ENCODE data around the gene OSGEP.
A peak's percentile ranks its signal among the peaks of the same experiment; 100 is the strongest.

The OSGEP gene

GRCh38 chr14:20412876-20413743 is 41.5 kb downstream of the OSGEP start, which contains the start of gene TEP1:
TSS of gene TEP1 (minus strand) at chr14:20413501. CDS start at chr14:20408439, 5,062 bp downstream.
- TF ChIP-seq, protein P1, sequence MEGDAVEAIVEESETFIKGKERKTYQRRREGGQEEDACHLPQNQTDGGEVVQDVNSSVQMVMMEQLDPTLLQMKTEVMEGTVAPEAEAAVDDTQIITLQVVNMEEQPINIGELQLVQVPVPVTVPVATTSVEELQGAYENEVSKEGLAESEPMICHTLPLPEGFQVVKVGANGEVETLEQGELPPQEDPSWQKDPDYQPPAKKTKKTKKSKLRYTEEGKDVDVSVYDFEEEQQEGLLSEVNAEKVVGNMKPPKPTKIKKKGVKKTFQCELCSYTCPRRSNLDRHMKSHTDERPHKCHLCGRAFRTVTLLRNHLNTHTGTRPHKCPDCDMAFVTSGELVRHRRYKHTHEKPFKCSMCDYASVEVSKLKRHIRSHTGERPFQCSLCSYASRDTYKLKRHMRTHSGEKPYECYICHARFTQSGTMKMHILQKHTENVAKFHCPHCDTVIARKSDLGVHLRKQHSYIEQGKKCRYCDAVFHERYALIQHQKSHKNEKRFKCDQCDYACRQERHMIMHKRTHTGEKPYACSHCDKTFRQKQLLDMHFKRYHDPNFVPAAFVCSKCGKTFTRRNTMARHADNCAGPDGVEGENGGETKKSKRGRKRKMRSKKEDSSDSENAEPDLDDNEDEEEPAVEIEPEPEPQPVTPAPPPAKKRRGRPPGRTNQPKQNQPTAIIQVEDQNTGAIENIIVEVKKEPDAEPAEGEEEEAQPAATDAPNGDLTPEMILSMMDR (IDR thresholded peaks at IDR 0.05; ENCODE audit: insufficient read depth, low read length, poor library complexity, severe bottlenecking), result no peak
- H3K4me3 ChIP-seq (replicated peaks; ENCODE audit: low read depth, low read length), result peak within 1 kb of the TSS; percentile 90
- peak; percentile 83 for DNase-seq (ENCODE audit: extremely low read depth, insufficient read length)
- no peaks in the 10 kb centered on the region for H3K27me3 ChIP-seq (replicated peaks; ENCODE audit: control insufficient read depth, insufficient read depth, low read length)
- H3K36me3 ChIP-seq (ENCODE audit: control insufficient read depth, insufficient read depth, low read length), result peaks cover 2% of the 10 kb centered on the region; the same call in 1 of the 2 replicates

DNA sequence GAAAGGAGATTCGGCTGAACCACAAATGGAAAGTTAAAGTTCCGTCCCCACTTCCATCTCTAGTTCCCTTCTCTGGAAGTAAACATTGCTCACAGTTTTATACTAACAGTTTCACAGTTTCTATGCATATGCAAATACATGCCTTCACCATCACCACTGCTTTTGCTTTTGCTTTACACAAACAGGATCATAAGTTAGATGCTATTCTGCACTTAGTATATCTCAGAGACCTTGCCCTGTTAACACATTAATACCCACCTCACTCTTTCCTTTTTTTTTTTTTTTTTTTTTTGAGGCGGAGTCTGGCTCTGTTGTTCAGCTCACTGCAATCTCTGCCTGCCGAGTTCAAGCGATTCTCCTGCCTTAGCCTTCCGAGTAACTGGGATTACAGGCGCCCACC is 42.2 kb downstream of the OSGEP start:
- TF ChIP-seq, protein P1 (IDR thresholded peaks at IDR 0.05; ENCODE audit: insufficient read depth, low read length, poor library complexity, severe bottlenecking), result no peak
- DNase-seq (ENCODE audit: extremely low read depth, insufficient read length), result peak; percentile 27
- Histone ChIP-seq H3K36me3 (ENCODE audit: control insufficient read depth, insufficient read depth, low read length) (peaks cover 8% of the 10 kb centered on the region), H3K27me3 (replicated peaks; ENCODE audit: control insufficient read depth, insufficient read depth, low read length) (no peaks in the 10 kb centered on the region), H3K4me3 (replicated peaks; ENCODE audit: low read depth, low read length) (peak overlapping the region; percentile 90)

GRCh38 chr14:20409226-20409625 is 45.4 kb downstream of the OSGEP start:
- Histone ChIP-seq H3K36me3 (ENCODE audit: control insufficient read depth, insufficient read depth, low read length) (peaks cover 18% of the 10 kb centered on the region), H3K4me3 (replicated peaks; ENCODE audit: low read depth, low read length) (no peak overlapping the region), H3K27me3 (replicated peaks; ENCODE audit: control insufficient read depth, insufficient read depth, low read length) (no peaks in the 10 kb centered on the region)
- TF ChIP-seq, protein P1 (IDR thresholded peaks at IDR 0.05; ENCODE audit: insufficient read depth, low read length, poor library complexity, severe bottlenecking), result no peak
- DNase-seq (ENCODE audit: extremely low read depth, insufficient read length), result no peak

DNA sequence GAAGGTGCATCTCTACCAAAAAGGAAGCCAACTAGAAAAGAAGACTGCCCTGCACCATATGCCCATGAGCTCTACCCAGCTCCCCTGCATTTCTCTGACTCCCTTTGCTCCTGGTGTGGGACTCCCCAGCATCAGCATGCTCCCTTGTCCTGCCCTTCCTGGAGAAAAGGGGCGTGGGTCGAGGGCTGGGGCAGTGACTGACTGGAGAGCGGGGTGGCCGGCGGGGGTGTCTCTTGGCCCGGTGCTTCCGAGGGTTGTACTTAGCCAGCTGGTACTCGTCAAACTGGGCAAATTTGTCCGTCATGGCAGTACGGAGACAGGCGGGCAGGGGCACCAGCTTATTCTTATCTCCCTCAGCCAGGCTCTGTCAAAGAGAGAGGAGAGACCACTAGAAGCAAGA is 51.1 kb downstream of the OSGEP start:
- DNase-seq (ENCODE audit: extremely low read depth, insufficient read length), result no peak
- Histone ChIP-seq H3K36me3 (ENCODE audit: control insufficient read depth, insufficient read depth, low read length) (peaks cover 34% of the 10 kb centered on the region), H3K27me3 (replicated peaks; ENCODE audit: control insufficient read depth, insufficient read depth, low read length) (no peaks in the 10 kb centered on the region), H3K4me3 (replicated peaks; ENCODE audit: low read depth, low read length) (no peak overlapping the region)
- TF ChIP-seq, protein P1 (IDR thresholded peaks at IDR 0.05; ENCODE audit: insufficient read depth, low read length, poor library complexity, severe bottlenecking), result no peak

DNA sequence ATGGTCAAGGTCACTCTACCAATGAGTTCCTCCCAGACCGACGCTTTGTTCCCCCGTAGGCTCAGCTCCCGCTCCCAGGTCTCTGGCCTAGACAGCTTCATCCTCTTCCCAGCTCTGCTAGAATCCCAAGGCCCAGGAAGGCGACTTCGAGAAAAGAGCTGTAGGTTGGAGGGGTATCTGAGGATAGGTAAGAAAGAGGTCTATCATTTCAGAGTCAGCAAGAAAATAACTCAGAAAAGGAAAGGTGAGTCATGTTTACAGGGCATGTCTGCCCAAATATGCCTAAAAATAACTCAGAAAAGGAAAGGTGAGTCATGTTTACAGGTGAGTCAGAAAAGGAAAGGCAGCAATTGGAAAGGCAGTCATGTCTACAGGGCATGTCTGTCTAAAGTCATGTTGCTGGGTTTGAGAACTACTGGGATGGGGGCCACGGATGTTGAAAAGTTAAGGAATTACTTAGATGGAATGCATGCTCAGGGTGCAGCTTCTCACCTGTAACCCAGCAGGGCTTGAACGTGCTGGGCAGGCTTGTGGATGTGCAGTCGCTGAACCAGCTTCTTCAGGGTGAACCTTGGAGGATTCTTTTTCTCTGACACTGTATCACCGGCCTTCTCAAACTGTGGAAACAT is 53.5 kb downstream of the OSGEP start:
- TF ChIP-seq, protein P1 (IDR thresholded peaks at IDR 0.05; ENCODE audit: insufficient read depth, low read length, poor library complexity, severe bottlenecking), result no peak
- Histone ChIP-seq H3K36me3 (ENCODE audit: control insufficient read depth, insufficient read depth, low read length) (peaks cover 28% of the 10 kb centered on the region), H3K4me3 (replicated peaks; ENCODE audit: low read depth, low read length) (no peak overlapping the region), H3K27me3 (replicated peaks; ENCODE audit: control insufficient read depth, insufficient read depth, low read length) (no peaks in the 10 kb centered on the region)
- DNase-seq (ENCODE audit: extremely low read depth, insufficient read length), result no peak
